ENCODE results near the gene UQCC5.

- TF ChIP-seq POLR2A (IDR thresholded peaks at IDR 0.05): no peak
- peak in 1 of 3 donors; percentile 31 for TF ChIP-seq POLR2AphosphoS5 (IDR thresholded peaks at IDR 0.05)
- TF ChIP-seq, protein P1, sequence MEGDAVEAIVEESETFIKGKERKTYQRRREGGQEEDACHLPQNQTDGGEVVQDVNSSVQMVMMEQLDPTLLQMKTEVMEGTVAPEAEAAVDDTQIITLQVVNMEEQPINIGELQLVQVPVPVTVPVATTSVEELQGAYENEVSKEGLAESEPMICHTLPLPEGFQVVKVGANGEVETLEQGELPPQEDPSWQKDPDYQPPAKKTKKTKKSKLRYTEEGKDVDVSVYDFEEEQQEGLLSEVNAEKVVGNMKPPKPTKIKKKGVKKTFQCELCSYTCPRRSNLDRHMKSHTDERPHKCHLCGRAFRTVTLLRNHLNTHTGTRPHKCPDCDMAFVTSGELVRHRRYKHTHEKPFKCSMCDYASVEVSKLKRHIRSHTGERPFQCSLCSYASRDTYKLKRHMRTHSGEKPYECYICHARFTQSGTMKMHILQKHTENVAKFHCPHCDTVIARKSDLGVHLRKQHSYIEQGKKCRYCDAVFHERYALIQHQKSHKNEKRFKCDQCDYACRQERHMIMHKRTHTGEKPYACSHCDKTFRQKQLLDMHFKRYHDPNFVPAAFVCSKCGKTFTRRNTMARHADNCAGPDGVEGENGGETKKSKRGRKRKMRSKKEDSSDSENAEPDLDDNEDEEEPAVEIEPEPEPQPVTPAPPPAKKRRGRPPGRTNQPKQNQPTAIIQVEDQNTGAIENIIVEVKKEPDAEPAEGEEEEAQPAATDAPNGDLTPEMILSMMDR (IDR thresholded peaks at IDR 0.05 in 8 of 11, conservative IDR thresholded peaks at IDR 0.05 in 3 of 11): no peak
Measured at GRCh38 chr3:52516509-52517195, 19.8 kb upstream of the UQCC5 start.

Measured in spleen (tissue), 7 donors.